ENCODE results near the gene DYSF. TPM values are rescaled to one million over a fixed set of nuclear protein-coding genes. Genes with fewer than 3 reads are reported as not detected.

The DYSF gene
- total and polyA plus RNA-seq, 2 donors (not counting 3 experiments of a cell fraction or from before 2014, with no cell fraction given), result 50.9 to 152 TPM

- Histone ChIP-seq H3K4me1 (ENCODE audit: control insufficient read depth, extremely low read depth, insufficient read depth, low read length) (peaks cover 54% of the 10 kb centered on the region), H3K27ac (ENCODE audit: insufficient read depth, low read depth, low read length) (peak overlapping the region; percentile 85), H3K4me3 (replicated peaks in 1 of 3; ENCODE audit: insufficient read depth in 1 of 3, low read depth in 1 of 3, low read length in 3 of 3) (no peak overlapping the region), H4K20me1 (replicated peaks; ENCODE audit: control insufficient read depth, extremely low read depth, insufficient read depth, low read length) (no peaks in the 10 kb centered on the region), H2AFZ (ENCODE audit: low read depth, low read length) (peak overlapping the region; percentile 20), H3K9ac (replicated peaks; ENCODE audit: extremely low read depth, insufficient read depth, low read length) (peak overlapping the region; percentile 12), H3K9me3 (replicated peaks; ENCODE audit: control insufficient read depth, insufficient read depth, low read length) (no peaks in the 10 kb centered on the region), H3K27me3 (ENCODE audit: control insufficient read depth in 2 of 2, insufficient read depth in 2 of 2, low read length in 2 of 2) (no peaks in the 10 kb centered on the region), H3K4me2 (ENCODE audit: insufficient read depth, low read length) (no peak overlapping the region), H3K9me1 (replicated peaks; ENCODE audit: control insufficient read depth, extremely low read depth, insufficient read depth, low read length) (no peaks in the 10 kb centered on the region), H3K79me2 (ENCODE audit: control insufficient read depth, insufficient read depth, low read length) (no peaks in the 10 kb centered on the region), H3K36me3 (ENCODE audit: control insufficient read depth in 2 of 2, extremely low read depth in 1 of 2, insufficient read depth in 2 of 2, low read length in 2 of 2) (no peaks in the 10 kb centered on the region)
- BruUV-seq (replicated peaks), result no TSS peak
- TF ChIP-seq, protein P1, sequence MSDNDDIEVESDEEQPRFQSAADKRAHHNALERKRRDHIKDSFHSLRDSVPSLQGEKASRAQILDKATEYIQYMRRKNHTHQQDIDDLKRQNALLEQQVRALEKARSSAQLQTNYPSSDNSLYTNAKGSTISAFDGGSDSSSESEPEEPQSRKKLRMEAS (IDR thresholded peaks at IDR 0.05; ENCODE audit: insufficient read depth, insufficient read length), result no peak
- TF ChIP-seq POLR2A (IDR thresholded peaks at IDR 0.05; ENCODE audit: low read depth, low read length) (peak; percentile 70), POLR2AphosphoS5 (IDR thresholded peaks at IDR 0.05; ENCODE audit: insufficient read depth, low read depth, low read length) (peak; percentile 54)
- ChIA-PET CTCF (interaction anchor here (1.5 to 15.3 kb wide), 3 partner anchors 9 to 204 kb away, joined by 3 to 670 read pairs (median 7); partner anchors contain the start of gene DYSF), POLR2A (interaction anchor here (0.7 kb wide), 1 partner anchor 35 kb away, joined by 3 read pairs; no protein-coding TSS in a partner anchor)
- FAIRE-seq (peak; percentile 94), DNase-seq (ENCODE audit: low read depth, low spot score) (peak; percentile 62)
- dilution Hi-C loops (cut with MboI; ENCODE audit: extremely low pct_ligation_motif_present, low sequenced_read_pairs) (no loop called here), intact Hi-C loops (cut with micrococcal nuclease) (loop anchor here (1.0 to 5.0 kb wide), 4 partner anchors 12 to 172 kb away; partner anchors contain the start of gene ZNF638)
Measured at GRCh38 chr2:71503837-71504236, 50.5 kb downstream of the DYSF start.

- intact Hi-C loops (cut with micrococcal nuclease), result loop anchor here (1.0 to 5.0 kb wide), 4 partner anchors 12 to 172 kb away; partner anchors contain the start of gene ZNF638
- Histone ChIP-seq H3K9ac (replicated peaks; ENCODE audit: extremely low read depth, insufficient read depth, low read length) (no peak overlapping the region), H2AFZ (ENCODE audit: low read depth, low read length) (no peak overlapping the region), H3K36me3 (ENCODE audit: control insufficient read depth in 2 of 2, extremely low read depth in 1 of 2, insufficient read depth in 2 of 2, low read length in 2 of 2) (no peaks in the 10 kb centered on the region), H3K4me1 (ENCODE audit: control insufficient read depth, extremely low read depth, insufficient read depth, low read length) (peaks cover 51% of the 10 kb centered on the region), H3K9me1 (replicated peaks; ENCODE audit: control insufficient read depth, extremely low read depth, insufficient read depth, low read length) (no peaks in the 10 kb centered on the region), H3K4me2 (ENCODE audit: insufficient read depth, low read length) (no peak overlapping the region), H3K4me3 (replicated peaks in 1 of 3; ENCODE audit: insufficient read depth in 1 of 3, low read depth in 1 of 3, low read length in 3 of 3) (no peak overlapping the region), H3K27ac (ENCODE audit: insufficient read depth, low read depth, low read length) (peak overlapping the region; percentile 85), H3K79me2 (ENCODE audit: control insufficient read depth, insufficient read depth, low read length) (no peaks in the 10 kb centered on the region), H3K9me3 (replicated peaks; ENCODE audit: control insufficient read depth, insufficient read depth, low read length) (no peaks in the 10 kb centered on the region), H4K20me1 (replicated peaks; ENCODE audit: control insufficient read depth, extremely low read depth, insufficient read depth, low read length) (no peaks in the 10 kb centered on the region), H3K27me3 (ENCODE audit: control insufficient read depth in 2 of 2, insufficient read depth in 2 of 2, low read length in 2 of 2) (no peaks in the 10 kb centered on the region)
- TF ChIP-seq FOS (IDR thresholded peaks at IDR 0.05; ENCODE audit: borderline replicate concordance, insufficient read depth, low read length) (no peak), MYC (IDR thresholded peaks at IDR 0.05; ENCODE audit: low read depth, low read length) (no peak), POLR2A (IDR thresholded peaks at IDR 0.05; ENCODE audit: low read depth, low read length) (no peak), GATA2 (IDR thresholded peaks at IDR 0.05; ENCODE audit: insufficient read depth, insufficient read length, low read depth, low read length) (no peak)
- TF ChIP-seq, protein P2, sequence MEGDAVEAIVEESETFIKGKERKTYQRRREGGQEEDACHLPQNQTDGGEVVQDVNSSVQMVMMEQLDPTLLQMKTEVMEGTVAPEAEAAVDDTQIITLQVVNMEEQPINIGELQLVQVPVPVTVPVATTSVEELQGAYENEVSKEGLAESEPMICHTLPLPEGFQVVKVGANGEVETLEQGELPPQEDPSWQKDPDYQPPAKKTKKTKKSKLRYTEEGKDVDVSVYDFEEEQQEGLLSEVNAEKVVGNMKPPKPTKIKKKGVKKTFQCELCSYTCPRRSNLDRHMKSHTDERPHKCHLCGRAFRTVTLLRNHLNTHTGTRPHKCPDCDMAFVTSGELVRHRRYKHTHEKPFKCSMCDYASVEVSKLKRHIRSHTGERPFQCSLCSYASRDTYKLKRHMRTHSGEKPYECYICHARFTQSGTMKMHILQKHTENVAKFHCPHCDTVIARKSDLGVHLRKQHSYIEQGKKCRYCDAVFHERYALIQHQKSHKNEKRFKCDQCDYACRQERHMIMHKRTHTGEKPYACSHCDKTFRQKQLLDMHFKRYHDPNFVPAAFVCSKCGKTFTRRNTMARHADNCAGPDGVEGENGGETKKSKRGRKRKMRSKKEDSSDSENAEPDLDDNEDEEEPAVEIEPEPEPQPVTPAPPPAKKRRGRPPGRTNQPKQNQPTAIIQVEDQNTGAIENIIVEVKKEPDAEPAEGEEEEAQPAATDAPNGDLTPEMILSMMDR (IDR thresholded peaks at IDR 0.05; ENCODE audit: extremely low read depth in 1 of 2, insufficient read depth in 1 of 2, low read depth in 1 of 2, low read length in 2 of 2), result no peak
- DNase-seq (ENCODE audit: low read depth, low spot score) (no peak), FAIRE-seq (peak; percentile 12)
- dilution Hi-C loops (cut with MboI; ENCODE audit: extremely low pct_ligation_motif_present, low sequenced_read_pairs), result no loop called here
- BruUV-seq (replicated peaks), result no TSS peak
- POLR2A ChIA-PET, result interaction anchor here (1.1 kb wide), 1 partner anchor 81 kb away, joined by 8 read pairs; no protein-coding TSS in a partner anchor
- CTCF ChIA-PET, result interaction anchor here (15.3 kb wide), 2 partner anchors 42 to 205 kb away, joined by 219 to 670 read pairs; partner anchors contain the start of gene DYSF
Measured at GRCh38 chr2:71504611-71505010, 51.2 kb downstream of the DYSF start.

All from endothelial cell of umbilical vein (primary cell).